Stomach (tissue), 9 donors: ENCODE data around the gene SMURF1. TPM values are rescaled to one million over a fixed set of nuclear protein-coding genes. Genes with fewer than 3 reads are reported as not detected.

Source experiments
- DNase-seq, 2 donors: peaks; one replicate each; pipeline versions ENCODE4 v3.0.0 to v3.0.0-alpha.2; 2013 to 2019
- H3K27ac ChIP-seq, 5 donors: fragments of 200-600 bp in 4 of 5; sonication (generic) in 4 of 5; one replicate each; pipeline ENCODE4 v1.5.1; 2013 to 2019; ENCODE audit warnings: mild to moderate bottlenecking in 1 of 5, moderate library complexity in 1 of 5
- H3K27me3 ChIP-seq, 3 donors: fragments of 200-600 bp; sonication (generic); one replicate each; pipeline ENCODE4 v1.5.1; 2017 to 2019; ENCODE audit warnings: mixed run types in 1 of 3
- H3K36me3 ChIP-seq, 4 donors: fragments of 200-600 bp; sonication (generic); 1 replicate in 3 of 4; 2 replicates in 1 of 4; pipeline ENCODE4 v1.5.1; 2016 to 2019
- H3K4me1 ChIP-seq, 4 donors: fragments of 200-600 bp; sonication (generic); one replicate each; pipeline ENCODE4 v1.5.1; 2016 to 2019
- H3K4me3 ChIP-seq, 4 donors: fragments of 200-600 bp; sonication (generic) in 3 of 4; one replicate each; pipeline ENCODE4 v1.5.1; 2016 to 2019; ENCODE audit warnings: mild to moderate bottlenecking in 1 of 4
- H3K9me3 ChIP-seq, 4 donors: fragments of 200-600 bp; sonication (generic); one replicate each; pipeline ENCODE4 v1.5.1; 2016 to 2019
- EP300 ChIP-seq: sonication (generic); formaldehyde crosslinking; IDR thresholded peaks from one replicate; pipeline ENCODE4 v1.6.1; 2017; ENCODE audit warnings: antibody characterized with exemption
- POLR2A ChIP-seq, 4 donors: fragments of 450-650 bp; IDR thresholded peaks; one replicate each; pipeline ENCODE4 v1.6.1; 2016; ENCODE audit warnings: antibody characterized with exemption in 4 of 4, control low read depth in 2 of 4, mild to moderate bottlenecking in 1 of 4, moderate library complexity in 1 of 4
- POLR2AphosphoS5 ChIP-seq, 3 donors: sonication (generic); formaldehyde crosslinking; IDR thresholded peaks; one replicate each; pipeline ENCODE4 v1.6.1; 2016; ENCODE audit warnings: antibody characterized with exemption in 3 of 3
- WGBS, 5 donors: extraction: QIAGEN DNeasy Blood & Tissue Kit in 3 of 5; methylation state at CpG; one replicate each; pipeline versions ENCODE4 v1.1.5 to v1.1.7; 2013 to 2018; 5-methylcytosine and 5-hydroxymethylcytosine counted together
- intact Hi-C: fragments of 100-400 bp; cut with DNase I; formaldehyde crosslinking; loops from one replicate; pipeline ENCODE4 v1.15.1; 2023; ENCODE audit warnings: low total_unique reads
- polyA plus RNA-seq, 3 donors: library from polyadenylated mRNA; stranded (reverse); fragments of 200-250 nt; gene quantifications; one replicate each; pipeline ENCODE4 v1.2.3, GENCODE V29; 2013
- total RNA-seq, 5 donors: library from RNA; depleted of rRNA; stranded (reverse); fragments of >200 nt; gene quantifications; one replicate each; pipeline versions ENCODE4 v1.1.0 to v1.2.3, GENCODE V29; 2014 to 2016
- TF ChIP-seq, protein P1 (sequence below), 7 experiments: fragments of 450-650 bp in 4 of 7; fragments of 200-600 bp in 3 of 7; sonication (generic) in 3 of 7; IDR thresholded peaks; one replicate each; pipeline ENCODE4 v1.5.1; 2016 to 2019; ENCODE audit warnings: antibody characterized with exemption in 7 of 7, control low read depth in 2 of 7, mild to moderate bottlenecking in 1 of 7
- donor health status: healthy with polysubstance abuse.
- donor health status: Bipolar disorder and iron deficiency.
- donor health status: healthy.

SMURF1 gene
- total and polyA plus RNA-seq, 8 donors = 8.0 to 46.8 (median 31.8) TPM

DNA sequence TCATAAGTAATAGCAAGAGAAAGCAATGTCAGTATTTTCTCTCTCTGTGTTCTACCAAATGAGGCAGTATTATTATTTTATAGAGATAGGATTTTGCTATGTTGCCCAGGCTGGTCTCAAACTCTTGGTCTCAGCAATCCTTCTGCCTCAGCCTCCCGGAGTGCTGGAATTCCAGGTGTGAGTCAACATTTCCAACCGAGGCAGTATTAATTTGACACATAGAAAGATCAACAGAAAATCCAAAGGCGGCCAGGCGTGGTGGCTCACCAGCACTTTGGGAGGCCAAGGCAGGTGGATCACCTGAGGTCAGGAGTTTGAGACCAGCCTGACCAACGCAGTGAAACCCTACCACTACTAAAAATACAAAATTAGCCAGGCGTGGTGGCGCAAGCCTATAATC lies 71.8 kb downstream of the SMURF1 start:
- no peaks in the 10 kb centered on the region for H3K27me3 ChIP-seq
- 87 to 91% (median 89%) methylated on average over 7 of the region's 7 CpGs for WGBS, 5 donors
- DNase-seq = no peak
- intact Hi-C loops = no loop called here
- no peak for TF ChIP-seq POLR2A (IDR thresholded peaks at IDR 0.05)
- TF ChIP-seq, protein P1, sequence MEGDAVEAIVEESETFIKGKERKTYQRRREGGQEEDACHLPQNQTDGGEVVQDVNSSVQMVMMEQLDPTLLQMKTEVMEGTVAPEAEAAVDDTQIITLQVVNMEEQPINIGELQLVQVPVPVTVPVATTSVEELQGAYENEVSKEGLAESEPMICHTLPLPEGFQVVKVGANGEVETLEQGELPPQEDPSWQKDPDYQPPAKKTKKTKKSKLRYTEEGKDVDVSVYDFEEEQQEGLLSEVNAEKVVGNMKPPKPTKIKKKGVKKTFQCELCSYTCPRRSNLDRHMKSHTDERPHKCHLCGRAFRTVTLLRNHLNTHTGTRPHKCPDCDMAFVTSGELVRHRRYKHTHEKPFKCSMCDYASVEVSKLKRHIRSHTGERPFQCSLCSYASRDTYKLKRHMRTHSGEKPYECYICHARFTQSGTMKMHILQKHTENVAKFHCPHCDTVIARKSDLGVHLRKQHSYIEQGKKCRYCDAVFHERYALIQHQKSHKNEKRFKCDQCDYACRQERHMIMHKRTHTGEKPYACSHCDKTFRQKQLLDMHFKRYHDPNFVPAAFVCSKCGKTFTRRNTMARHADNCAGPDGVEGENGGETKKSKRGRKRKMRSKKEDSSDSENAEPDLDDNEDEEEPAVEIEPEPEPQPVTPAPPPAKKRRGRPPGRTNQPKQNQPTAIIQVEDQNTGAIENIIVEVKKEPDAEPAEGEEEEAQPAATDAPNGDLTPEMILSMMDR (IDR thresholded peaks at IDR 0.05) = no peak
- no peak for TF ChIP-seq POLR2AphosphoS5 (IDR thresholded peaks at IDR 0.05)
- no peak for TF ChIP-seq EP300
- peaks cover 0 to 3% (median 0%) of the 10 kb centered on the region in 4 donors for H3K36me3 ChIP-seq
- no peak overlapping the region for H3K27ac ChIP-seq
- no peaks in the 10 kb centered on the region for H3K9me3 ChIP-seq
- H3K4me1 ChIP-seq = peaks cover 23 to 43% (median 32%) of the 10 kb centered on the region in 4 donors
- H3K4me3 ChIP-seq = no peak overlapping the region

DNA sequence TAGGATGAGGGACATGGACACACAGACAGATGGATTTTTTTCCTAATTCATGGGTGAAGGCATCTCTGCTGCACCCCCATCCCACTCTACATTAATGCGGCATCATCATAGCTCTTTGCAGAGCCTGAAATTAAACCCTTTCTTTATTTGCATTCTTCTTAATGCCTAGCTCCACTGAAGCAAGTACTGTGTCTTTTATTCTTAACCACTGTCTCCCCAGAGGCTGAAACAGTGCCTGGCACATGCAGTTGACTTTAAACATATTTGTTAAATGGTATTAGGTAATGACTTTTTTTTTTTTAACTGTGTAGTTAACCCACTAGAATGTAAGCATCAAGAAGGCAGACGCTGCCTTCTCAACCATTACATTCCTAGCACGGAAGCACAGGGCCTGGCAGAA lies 73.5 kb downstream of the SMURF1 start:
- Histone ChIP-seq H3K9me3 (no peaks in the 10 kb centered on the region), H3K27me3 (no peaks in the 10 kb centered on the region), H3K36me3 (no peaks in the 10 kb centered on the region), H3K4me3 (no peak overlapping the region), H3K27ac (no peak overlapping the region), H3K4me1 (peaks cover 23 to 51% (median 35%) of the 10 kb centered on the region in 4 donors)
- TF ChIP-seq POLR2A (IDR thresholded peaks at IDR 0.05) (no peak), POLR2AphosphoS5 (IDR thresholded peaks at IDR 0.05) (no peak), EP300 (no peak)
- TF ChIP-seq, protein P1 (IDR thresholded peaks at IDR 0.05) = no peak
- 90 to 95% (median 90%) methylated on average over 3 of the region's 3 CpGs for WGBS, 5 donors
- no peak for DNase-seq
- intact Hi-C loops = no loop called here

DNA sequence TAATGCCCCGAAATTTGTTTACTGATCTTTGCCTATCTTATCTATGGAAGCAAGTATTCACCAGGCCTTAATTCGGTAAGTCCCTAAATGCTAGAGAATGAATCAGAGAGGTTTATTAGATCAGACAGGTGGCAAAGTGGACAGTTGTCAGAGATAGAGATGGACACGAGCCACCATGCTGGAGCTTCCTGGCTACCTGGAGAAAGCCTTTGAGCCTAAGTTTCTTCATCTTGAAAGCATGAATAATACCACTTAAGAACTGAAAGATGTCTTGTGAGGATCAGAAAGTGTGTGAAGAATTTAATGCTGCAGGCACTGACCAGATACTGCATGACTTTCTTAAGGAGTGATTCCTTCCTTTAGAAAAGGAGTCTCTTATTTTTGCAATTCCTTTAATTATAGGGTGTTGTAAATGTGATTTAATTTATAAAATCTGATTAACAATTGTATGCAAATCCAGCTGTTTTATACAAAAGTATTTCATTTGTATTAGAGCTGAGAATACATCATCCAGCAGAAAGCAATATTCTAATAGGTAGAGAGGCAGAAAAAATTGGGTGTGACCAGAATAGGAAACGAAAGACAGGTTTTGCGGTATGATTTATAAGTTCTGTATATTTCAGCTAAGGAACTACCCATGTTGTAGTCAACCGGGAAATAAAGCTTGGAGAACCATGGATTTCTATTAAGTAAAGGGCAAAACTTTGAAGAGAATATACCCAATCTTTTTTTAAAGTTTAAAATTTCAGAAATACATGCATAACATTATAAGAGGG lies 82.7 kb downstream of the SMURF1 start:
- Histone ChIP-seq H3K27ac (no peak overlapping the region), H3K9me3 (no peaks in the 10 kb centered on the region), H3K4me3 (no peak overlapping the region), H3K27me3 (no peaks in the 10 kb centered on the region), H3K4me1 (peaks cover 0 to 19% (median 4%) of the 10 kb centered on the region in 4 donors), H3K36me3 (peaks cover 9 to 39% (median 33%) of the 10 kb centered on the region in 4 donors)
- WGBS, 5 donors = 46 to 57% (median 53%) methylated on average over 6 of the region's 6 CpGs
- TF ChIP-seq, protein P1 (IDR thresholded peaks at IDR 0.05) = no peak
- TF ChIP-seq POLR2AphosphoS5 (IDR thresholded peaks at IDR 0.05) (no peak), EP300 (no peak), POLR2A (IDR thresholded peaks at IDR 0.05) (no peak)
- intact Hi-C loops = no loop called here
- no peak for DNase-seq

DNA sequence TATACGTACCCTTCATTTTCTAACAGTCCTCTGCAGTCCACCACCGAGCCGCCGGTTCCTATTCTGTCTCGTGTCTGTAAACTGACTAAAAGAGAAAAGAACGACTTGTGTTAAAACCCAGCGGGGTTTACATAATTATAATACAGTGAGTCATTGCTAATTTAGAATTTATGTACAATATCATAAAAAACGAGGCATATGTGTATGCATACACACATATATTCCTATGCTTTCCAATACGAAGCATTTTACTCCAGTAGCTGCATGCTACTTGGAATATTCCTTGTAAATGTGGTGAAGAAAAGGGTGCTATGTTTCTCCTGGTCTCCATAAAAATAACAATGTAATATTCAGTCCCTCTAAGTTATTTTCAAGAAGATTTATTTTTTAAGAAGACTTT lies 89.1 kb downstream of the SMURF1 start:
- WGBS, 5 donors = 93 to 95% (median 94%) methylated on average over 9 of the region's 9 CpGs
- DNase-seq = no peak
- H3K27me3 ChIP-seq = no peaks in the 10 kb centered on the region
- no peak overlapping the region for H3K27ac ChIP-seq
- intact Hi-C loops = no loop called here
- TF ChIP-seq POLR2AphosphoS5 (IDR thresholded peaks at IDR 0.05) (no peak), EP300 (no peak), POLR2A (IDR thresholded peaks at IDR 0.05) (no peak)
- TF ChIP-seq, protein P1 (IDR thresholded peaks at IDR 0.05) = no peak
- no peaks in the 10 kb centered on the region for H3K9me3 ChIP-seq
- H3K4me3 ChIP-seq = no peak overlapping the region
- peaks cover 51 to 97% (median 92%) of the 10 kb centered on the region in 4 donors for H3K36me3 ChIP-seq
- peaks cover 0 to 16% (median 0%) of the 10 kb centered on the region in 4 donors for H3K4me1 ChIP-seq
